ENCODE data around the gene EDAR. TPM values are rescaled to one million over a fixed set of nuclear protein-coding genes. Genes with fewer than 3 reads are reported as not detected.

Gene EDAR
- total and polyA plus RNA-seq, 2 experiments from 2014 or later = not detected

DNA sequence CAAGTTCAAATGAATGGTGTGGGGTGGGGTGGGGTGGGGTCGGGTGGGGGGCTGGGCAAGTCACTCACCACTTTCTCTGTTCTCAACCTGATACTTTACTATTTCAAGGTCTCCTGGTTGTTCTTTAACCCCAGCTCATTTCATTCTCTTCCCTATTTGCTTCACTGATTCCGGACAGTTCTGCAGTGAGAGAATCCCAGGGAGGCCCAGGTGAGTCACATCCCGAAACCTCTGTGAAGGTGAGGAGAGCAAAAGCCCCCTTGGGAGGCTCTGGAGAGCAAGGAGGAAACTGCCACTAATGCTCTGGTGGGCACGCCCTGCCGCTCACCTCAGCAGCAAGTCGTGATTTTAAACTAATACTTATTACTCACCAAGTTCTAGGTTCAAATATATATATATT is 8.9 kb downstream of the EDAR start:
- Histone ChIP-seq H3K4me1 (ENCODE audit: low read depth) (no peaks in the 10 kb centered on the region), H3K4me3 (no peak overlapping the region), H3K36me3 (no peaks in the 10 kb centered on the region), H3K27ac (no peak overlapping the region), H3K27me3 (no peaks in the 10 kb centered on the region), H3K9me3 (ENCODE audit: low read depth) (no peaks in the 10 kb centered on the region)
- DNase-seq (ENCODE audit: low read depth in 1 of 2, low spot score in 1 of 2) = no peak
- no peak for TF ChIP-seq CTCF (IDR thresholded peaks at IDR 0.05; ENCODE audit: low read depth, low read length)

GRCh38 chr2:108979461-108979860 is 9.6 kb downstream of the EDAR start:
- TF ChIP-seq CTCF (IDR thresholded peaks at IDR 0.05; ENCODE audit: low read depth, low read length) = no peak
- Histone ChIP-seq H3K9me3 (ENCODE audit: low read depth) (no peaks in the 10 kb centered on the region), H3K36me3 (no peaks in the 10 kb centered on the region), H3K27ac (no peak overlapping the region), H3K4me3 (no peak overlapping the region), H3K27me3 (no peaks in the 10 kb centered on the region), H3K4me1 (ENCODE audit: low read depth) (no peaks in the 10 kb centered on the region)
- no peak for DNase-seq (ENCODE audit: low read depth in 1 of 2, low spot score in 1 of 2)

DNA sequence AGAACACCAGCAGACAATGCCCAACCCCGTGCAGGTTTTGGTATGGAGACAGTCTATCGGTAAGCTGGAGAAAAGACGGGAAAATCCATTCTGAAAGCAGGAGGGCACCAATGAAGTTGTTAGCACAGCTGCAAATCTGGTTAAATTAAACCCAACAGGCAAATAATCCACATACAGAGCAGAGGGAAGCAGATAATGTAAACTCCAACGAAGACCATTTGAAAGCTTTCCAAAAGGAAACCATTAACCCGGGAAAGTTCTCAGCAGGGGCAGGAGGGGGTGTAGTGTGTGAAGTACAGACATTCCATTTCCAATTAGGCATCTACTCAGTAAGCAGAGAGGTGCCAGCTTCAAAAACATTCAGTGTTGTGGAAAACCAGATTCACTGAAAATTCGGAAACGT is 10.3 kb downstream of the EDAR start:
- no peak overlapping the region for H3K27ac ChIP-seq
- H3K4me1 ChIP-seq (ENCODE audit: low read depth) = no peaks in the 10 kb centered on the region
- no peaks in the 10 kb centered on the region for H3K9me3 ChIP-seq (ENCODE audit: low read depth)
- no peaks in the 10 kb centered on the region for H3K36me3 ChIP-seq
- DNase-seq (ENCODE audit: low read depth in 1 of 2, low spot score in 1 of 2) = no peak
- no peaks in the 10 kb centered on the region for H3K27me3 ChIP-seq
- TF ChIP-seq CTCF (IDR thresholded peaks at IDR 0.05; ENCODE audit: low read depth, low read length) = no peak
- H3K4me3 ChIP-seq = no peak overlapping the region

DNA sequence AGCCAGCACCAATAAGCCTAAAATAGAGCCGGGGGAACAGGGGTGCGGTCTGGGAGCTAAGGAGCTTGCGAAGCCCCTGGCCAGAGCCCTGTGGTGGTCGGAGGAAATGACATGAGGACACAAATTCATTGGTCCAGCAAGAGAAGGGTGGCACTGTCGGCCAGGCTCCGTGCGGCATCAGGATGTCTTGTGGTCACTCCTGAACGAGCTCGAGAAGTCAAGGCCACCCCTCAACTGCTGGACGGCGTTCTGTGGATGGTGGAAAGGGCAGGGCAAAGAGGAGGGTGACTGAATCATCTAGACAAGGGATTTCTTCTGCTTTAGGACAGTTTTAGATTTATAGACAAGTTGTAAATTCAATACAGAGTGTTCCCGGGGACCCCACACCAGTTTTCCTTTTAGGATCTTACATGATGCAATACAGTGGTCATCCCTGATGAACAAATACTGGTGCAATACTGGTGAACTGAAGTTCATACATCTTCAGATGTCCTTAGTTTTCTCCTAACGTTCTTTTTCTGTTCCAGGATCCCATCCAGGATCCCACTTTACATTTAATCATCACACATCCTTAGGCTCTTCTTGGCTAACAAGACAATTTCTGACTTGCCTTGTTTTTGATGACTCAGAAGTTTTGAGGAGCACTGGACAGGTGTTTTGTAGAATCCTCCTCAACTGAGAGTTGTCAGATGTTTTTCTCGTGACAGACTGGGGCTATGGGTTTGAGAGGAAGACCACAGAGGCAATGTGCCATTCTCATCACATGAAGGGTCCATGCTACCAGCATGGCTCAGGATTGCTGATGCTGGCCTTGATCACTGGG is 13.2 kb downstream of the EDAR start:
- Histone ChIP-seq H3K4me3 (no peak overlapping the region), H3K4me1 (ENCODE audit: low read depth) (no peaks in the 10 kb centered on the region), H3K27ac (no peak overlapping the region), H3K9me3 (ENCODE audit: low read depth) (no peaks in the 10 kb centered on the region), H3K27me3 (no peaks in the 10 kb centered on the region), H3K36me3 (no peaks in the 10 kb centered on the region)
- TF ChIP-seq CTCF (IDR thresholded peaks at IDR 0.05; ENCODE audit: low read depth, low read length) = no peak
- DNase-seq (ENCODE audit: low read depth in 1 of 2, low spot score in 1 of 2) = no peak

DNA sequence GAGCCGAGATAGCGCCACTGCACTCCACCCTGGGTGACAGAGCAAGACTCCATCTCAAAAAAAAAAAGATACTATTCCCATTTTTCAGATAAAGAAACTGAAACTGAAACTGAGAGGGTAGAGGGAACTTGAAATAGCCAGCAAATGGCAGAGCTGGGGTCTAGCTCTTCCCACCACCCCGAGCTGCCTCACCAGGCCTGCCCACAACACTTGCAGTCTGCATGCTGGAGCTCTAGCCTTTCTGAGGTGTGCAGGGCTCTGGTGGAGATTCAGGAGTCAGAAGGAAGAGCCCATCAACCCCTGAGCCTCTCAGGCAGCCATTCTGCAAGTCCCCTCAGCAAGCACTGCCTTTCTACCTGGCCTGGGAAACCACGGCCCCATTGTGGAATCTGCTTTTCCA is 14.3 kb downstream of the EDAR start:
- no peak for DNase-seq (ENCODE audit: low read depth in 1 of 2, low spot score in 1 of 2)
- no peak overlapping the region for H3K4me3 ChIP-seq
- no peak for TF ChIP-seq CTCF (IDR thresholded peaks at IDR 0.05; ENCODE audit: low read depth, low read length)
- no peaks in the 10 kb centered on the region for H3K4me1 ChIP-seq (ENCODE audit: low read depth)
- no peak overlapping the region for H3K27ac ChIP-seq
- H3K27me3 ChIP-seq = no peaks in the 10 kb centered on the region
- H3K9me3 ChIP-seq (ENCODE audit: low read depth) = no peaks in the 10 kb centered on the region
- H3K36me3 ChIP-seq = no peaks in the 10 kb centered on the region
